ENCODE data around the gene TRIM40. TPM values are rescaled to one million over a fixed set of nuclear protein-coding genes. Genes with fewer than 3 reads are reported as not detected.

The TRIM40 gene
- polyA plus RNA-seq, 1 donor (not counting 4 experiments of a cell fraction or from before 2014, with no cell fraction given) = not detected

DNA sequence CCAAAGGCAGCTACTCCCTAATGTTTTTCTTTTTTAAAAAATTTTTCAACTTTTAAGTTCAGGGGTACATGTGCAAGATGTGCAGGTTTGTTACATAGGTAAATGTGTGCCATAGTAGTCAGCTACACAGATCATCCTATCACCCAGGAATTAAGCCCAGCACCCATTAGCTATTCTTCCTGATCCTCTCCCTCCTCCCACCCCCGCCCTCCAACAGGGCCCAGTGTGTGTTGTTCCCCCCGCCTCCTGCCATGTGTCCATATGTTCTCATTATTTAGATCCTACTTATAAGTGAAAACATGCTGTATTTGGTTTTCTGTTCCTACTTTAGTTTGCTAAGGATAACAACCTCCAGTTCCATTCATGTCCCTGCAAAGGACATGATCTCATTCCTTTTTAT, 39.8 kb downstream of the TRIM40 start:
- Histone ChIP-seq H3K27me3 (ENCODE audit: control insufficient read depth, extremely low read depth, insufficient read depth, low read length) (peaks cover 31% of the 10 kb centered on the region), H3K36me3 (ENCODE audit: control insufficient read depth in 2 of 2, extremely low read depth in 1 of 2, insufficient read depth in 2 of 2, low read length in 2 of 2) (no peaks in the 10 kb centered on the region), H2AFZ (ENCODE audit: control insufficient read depth, low read length) (no peak overlapping the region), H4K20me1 (ENCODE audit: control insufficient read depth, extremely low read depth, insufficient read depth, low read length) (no peaks in the 10 kb centered on the region), H3K9ac (ENCODE audit: control insufficient read depth, extremely low read depth, insufficient read depth, low read length) (no peak overlapping the region), H3K9me1 (ENCODE audit: control insufficient read depth, extremely low read depth, insufficient read depth, low read length) (no peaks in the 10 kb centered on the region), H3K4me3 (ENCODE audit: control insufficient read depth in 2 of 3, extremely low read depth in 1 of 3, insufficient read depth in 2 of 3, low read depth in 1 of 3, low read length in 3 of 3) (no peak overlapping the region), H3K9me3 (ENCODE audit: control insufficient read depth, low read depth, low read length) (no peaks in the 10 kb centered on the region), H3K79me2 (ENCODE audit: control insufficient read depth, insufficient read depth, low read length) (no peaks in the 10 kb centered on the region), H3K27ac (ENCODE audit: control insufficient read depth, insufficient read depth, low read length) (no peak overlapping the region), H3K4me1 (ENCODE audit: control insufficient read depth, extremely low read depth, insufficient read depth, low read length) (no peaks in the 10 kb centered on the region), H3K4me2 (ENCODE audit: control insufficient read depth, extremely low read depth, insufficient read depth, low read depth, low read length) (no peak overlapping the region)
- dilution Hi-C loops (cut with MboI; ENCODE audit: extremely low pct_ligation_motif_present, low sequenced_read_pairs) = no loop called here
- FAIRE-seq (no peak), DNase-seq (ENCODE audit: low read depth, low spot score) (no peak)
- TF ChIP-seq EZH2 (IDR thresholded peaks at IDR 0.05; ENCODE audit: low read length) = no peak
- TF ChIP-seq, protein P1, sequence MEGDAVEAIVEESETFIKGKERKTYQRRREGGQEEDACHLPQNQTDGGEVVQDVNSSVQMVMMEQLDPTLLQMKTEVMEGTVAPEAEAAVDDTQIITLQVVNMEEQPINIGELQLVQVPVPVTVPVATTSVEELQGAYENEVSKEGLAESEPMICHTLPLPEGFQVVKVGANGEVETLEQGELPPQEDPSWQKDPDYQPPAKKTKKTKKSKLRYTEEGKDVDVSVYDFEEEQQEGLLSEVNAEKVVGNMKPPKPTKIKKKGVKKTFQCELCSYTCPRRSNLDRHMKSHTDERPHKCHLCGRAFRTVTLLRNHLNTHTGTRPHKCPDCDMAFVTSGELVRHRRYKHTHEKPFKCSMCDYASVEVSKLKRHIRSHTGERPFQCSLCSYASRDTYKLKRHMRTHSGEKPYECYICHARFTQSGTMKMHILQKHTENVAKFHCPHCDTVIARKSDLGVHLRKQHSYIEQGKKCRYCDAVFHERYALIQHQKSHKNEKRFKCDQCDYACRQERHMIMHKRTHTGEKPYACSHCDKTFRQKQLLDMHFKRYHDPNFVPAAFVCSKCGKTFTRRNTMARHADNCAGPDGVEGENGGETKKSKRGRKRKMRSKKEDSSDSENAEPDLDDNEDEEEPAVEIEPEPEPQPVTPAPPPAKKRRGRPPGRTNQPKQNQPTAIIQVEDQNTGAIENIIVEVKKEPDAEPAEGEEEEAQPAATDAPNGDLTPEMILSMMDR (optimal IDR thresholded peaks at IDR 0.05 in 1 of 3, IDR thresholded peaks at IDR 0.05 in 1 of 3, conservative IDR thresholded peaks at IDR 0.05 in 1 of 3; ENCODE audit: extremely low read depth in 1 of 3, insufficient read depth in 2 of 3, low read length in 3 of 3) = no peak

DNA sequence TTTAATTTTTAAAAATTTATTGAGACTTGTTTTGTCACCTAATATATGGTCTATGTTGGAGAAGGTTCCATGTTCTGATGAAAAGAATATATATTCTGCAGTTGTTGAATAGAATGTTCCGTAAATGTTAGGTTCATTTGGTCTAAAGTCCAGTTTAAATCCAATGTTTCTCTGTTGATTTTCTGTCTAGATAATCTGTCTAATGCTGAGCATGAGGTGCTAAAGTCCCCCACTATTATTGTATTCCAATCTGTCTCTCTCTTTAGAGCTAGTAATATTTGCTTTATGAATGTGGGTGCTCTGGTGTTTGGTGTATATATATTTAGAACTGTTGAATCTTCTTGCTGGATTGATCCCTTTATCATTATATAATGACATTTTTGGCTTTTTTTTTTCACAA, 42.9 kb downstream of the TRIM40 start:
- DNase-seq (ENCODE audit: low read depth, low spot score) = no peak
- peaks cover 6% of the 10 kb centered on the region for H3K27me3 ChIP-seq (ENCODE audit: control insufficient read depth, extremely low read depth, insufficient read depth, low read length)
- no peak overlapping the region for H3K4me2 ChIP-seq (ENCODE audit: control insufficient read depth, extremely low read depth, insufficient read depth, low read depth, low read length)
- no peaks in the 10 kb centered on the region for H4K20me1 ChIP-seq (ENCODE audit: control insufficient read depth, extremely low read depth, insufficient read depth, low read length)
- H3K79me2 ChIP-seq (ENCODE audit: control insufficient read depth, insufficient read depth, low read length) = no peaks in the 10 kb centered on the region
- H2AFZ ChIP-seq (ENCODE audit: control insufficient read depth, low read length) = no peak overlapping the region
- no peak overlapping the region for H3K9ac ChIP-seq (ENCODE audit: control insufficient read depth, extremely low read depth, insufficient read depth, low read length)
- no peak overlapping the region for H3K27ac ChIP-seq (ENCODE audit: control insufficient read depth, insufficient read depth, low read length)
- H3K9me1 ChIP-seq (ENCODE audit: control insufficient read depth, extremely low read depth, insufficient read depth, low read length) = no peaks in the 10 kb centered on the region
- dilution Hi-C loops (cut with MboI; ENCODE audit: extremely low pct_ligation_motif_present, low sequenced_read_pairs) = no loop called here
- no peaks in the 10 kb centered on the region for H3K4me1 ChIP-seq (ENCODE audit: control insufficient read depth, extremely low read depth, insufficient read depth, low read length)
- H3K4me3 ChIP-seq (ENCODE audit: control insufficient read depth in 2 of 3, extremely low read depth in 1 of 3, insufficient read depth in 2 of 3, low read depth in 1 of 3, low read length in 3 of 3) = no peak overlapping the region
- no peak for TF ChIP-seq EZH2 (IDR thresholded peaks at IDR 0.05; ENCODE audit: low read length)
- TF ChIP-seq, protein P1 (optimal IDR thresholded peaks at IDR 0.05 in 1 of 3, IDR thresholded peaks at IDR 0.05 in 1 of 3, conservative IDR thresholded peaks at IDR 0.05 in 1 of 3; ENCODE audit: extremely low read depth in 1 of 3, insufficient read depth in 2 of 3, low read length in 3 of 3) = no peak
- H3K9me3 ChIP-seq (ENCODE audit: control insufficient read depth, low read depth, low read length) = no peaks in the 10 kb centered on the region
- no peak for FAIRE-seq
- no peaks in the 10 kb centered on the region for H3K36me3 ChIP-seq (ENCODE audit: control insufficient read depth in 2 of 2, extremely low read depth in 1 of 2, insufficient read depth in 2 of 2, low read length in 2 of 2)

Data from keratinocyte (primary cell).